Kidney (tissue), 14 donors: Measurements from ENCODE around the gene SEM1. TPM values are rescaled to one million over a fixed set of nuclear protein-coding genes. Genes with fewer than 3 reads are reported as not detected.

Experiments used
- DNase-seq, 5 donors: peaks; one replicate each; pipeline ENCODE4 v3.0.0-alpha.2; 2013 to 2020
- FAIRE-seq: peaks from 2 replicates; lab custom pipeline; 2012; peaks lifted over from hg19 to GRCh38; lab: Jason Lieb, UNC
- H3K27ac ChIP-seq, 2 donors: one replicate each; pipeline ENCODE4 v1.7.0; 2013; ENCODE audit warnings: low read depth in 2 of 2, low read length in 2 of 2, inconsistent platforms in 1 of 2
- H3K27me3 ChIP-seq: one replicate; pipeline ENCODE4 v1.7.1; 2013; ENCODE audit warnings: low read length, inconsistent platforms; ENCODE audit not compliant: control insufficient read depth, insufficient read depth
- H3K36me3 ChIP-seq, 3 donors: one replicate each; pipeline versions ENCODE4 v1.7.0 to v1.7.1; 2013; ENCODE audit warnings: low read length in 3 of 3, control low read depth in 1 of 3, inconsistent platforms in 1 of 3; ENCODE audit not compliant: insufficient read depth in 3 of 3, control insufficient read depth in 2 of 3
- H3K4me1 ChIP-seq, 3 donors: one replicate each; pipeline versions ENCODE4 v1.7.0 to v1.7.1; 2013; ENCODE audit warnings: low read length in 3 of 3, inconsistent platforms in 1 of 3, low read depth in 1 of 3; ENCODE audit not compliant: control insufficient read depth in 2 of 3, insufficient read depth in 2 of 3
- H3K4me3 ChIP-seq, 3 donors: one replicate each; pipeline versions ENCODE4 v1.7.0 to v1.8.1; 2013; ENCODE audit warnings: low read length in 3 of 3, control low read depth in 1 of 3, inconsistent platforms in 1 of 3
- H3K9ac ChIP-seq, 3 donors: one replicate each; pipeline versions ENCODE4 v1.7.0 to v1.7.1; 2013; ENCODE audit warnings: low read length in 3 of 3, control low read depth in 1 of 3, inconsistent platforms in 1 of 3
- H3K9me3 ChIP-seq, 3 donors: one replicate each; pipeline versions ENCODE4 v1.7.0 to v1.7.1; 2013; ENCODE audit warnings: low read length in 3 of 3, control low read depth in 1 of 3, inconsistent platforms in 1 of 3; ENCODE audit not compliant: control insufficient read depth in 2 of 3, insufficient read depth in 1 of 3
- CTCF ChIP-seq: IDR thresholded peaks from 3 replicates; pipeline ENCODE4 v1.5.1; 2012; ENCODE audit warnings: mild to moderate bottlenecking, moderate library complexity, borderline replicate concordance; ENCODE audit not compliant: insufficient read depth; ENCODE audit errors: extremely low read depth
- intact Hi-C: fragments of 100-400 bp; cut with DNase I; formaldehyde crosslinking; loops from one replicate; pipeline ENCODE4 v1.11.1; 2022
- polyA plus RNA-seq: library from polyadenylated mRNA; stranded (reverse); fragments of 350-450 nt; fragmentation: Illumina TruSeq; extraction: RNeasy Lipid Tissue Mini Kit (QIAGEN cat#74804); gene quantifications from one replicate; pipeline ENCODE4 v1.2.3, GENCODE V29; 2014; ENCODE audit warnings: low read depth, low replicate concordance; ENCODE audit not compliant: insufficient read depth
- total RNA-seq: library from RNA; stranded (reverse); fragmentation: NEBNext Ultra II Directional; extraction: Animal tissue kit (Norgen Biotek cat#: 25700); gene quantifications from one replicate; pipeline ENCODE4 v1.2.1, GENCODE V29; 2021
- donor health status: control.
- donor health status: control.
- donor health status: control.
- donor health status: control.
- donor health status: control.
- donor health status: DM: yes; HTN: yes; CAD: no.
- donor health status: Normal renal cell carcinoma (clear cell type).

Gene SEM1
- total and polyA plus RNA-seq, 2 donors from 2014 or later, result 45.4 to 252 TPM

- intact Hi-C loops, result no loop called here
- Histone ChIP-seq H3K27me3 (no peaks in the 10 kb centered on the region), H3K4me3 (no peak overlapping the region), H3K27ac (no peak overlapping the region), H3K4me1 (no peaks in the 10 kb centered on the region), H3K9me3 (no peaks in the 10 kb centered on the region), H3K9ac (no peak overlapping the region), H3K36me3 (no peaks in the 10 kb centered on the region)
- FAIRE-seq (no peak), DNase-seq (no peak)
- no peak for TF ChIP-seq CTCF
Observed at GRCh38 chr7:96689414-96689813, 20.2 kb downstream of the SEM1 start.

GRCh38 chr7:96686305-96686704 is 23.3 kb downstream of the SEM1 start:
- Histone ChIP-seq H3K9ac (no peak overlapping the region), H3K36me3 (no peaks in the 10 kb centered on the region), H3K4me3 (no peak overlapping the region), H3K27ac (no peak overlapping the region), H3K9me3 (no peaks in the 10 kb centered on the region), H3K27me3 (no peaks in the 10 kb centered on the region), H3K4me1 (no peaks in the 10 kb centered on the region)
- intact Hi-C loops, result no loop called here
- FAIRE-seq (no peak), DNase-seq (no peak)
- TF ChIP-seq CTCF, result no peak

GRCh38 chr7:96685755-96686154 is 23.9 kb downstream of the SEM1 start:
- Histone ChIP-seq H3K36me3 (no peaks in the 10 kb centered on the region), H3K4me3 (no peak overlapping the region), H3K9ac (no peak overlapping the region), H3K27ac (no peak overlapping the region), H3K4me1 (no peaks in the 10 kb centered on the region), H3K27me3 (no peaks in the 10 kb centered on the region), H3K9me3 (no peaks in the 10 kb centered on the region)
- no peak for DNase-seq
- TF ChIP-seq CTCF, result no peak
- FAIRE-seq, result no peak
- intact Hi-C loops, result no loop called here

- H3K4me1 ChIP-seq, result no peaks in the 10 kb centered on the region
- H3K36me3 ChIP-seq, result no peaks in the 10 kb centered on the region
- no peaks in the 10 kb centered on the region for H3K9me3 ChIP-seq
- no peaks in the 10 kb centered on the region for H3K27me3 ChIP-seq
- intact Hi-C loops, result no loop called here
- H3K4me3 ChIP-seq, result no peak overlapping the region
- FAIRE-seq (no peak), DNase-seq (no peak)
- H3K9ac ChIP-seq, result no peak overlapping the region
- no peak for TF ChIP-seq CTCF
- H3K27ac ChIP-seq, result no peak overlapping the region
Observed at GRCh38 chr7:96685353-96685752, 24.3 kb downstream of the SEM1 start.
